GM19035 (cell line): ENCODE results near the gene WDR11.

Experiments
- ATAC-seq: cut with Tn5 transposase; IDR thresholded peaks from one replicate; pipeline ENCODE4 v1.9.1; 2021; ENCODE audit not compliant: unreplicated experiment

The WDR11 gene

GRCh38 chr10:120945182-120945581 lies 94.0 kb downstream of the WDR11 start:
- no peak for ATAC-seq

GRCh38 chr10:120945801-120946302 lies 94.7 kb downstream of the WDR11 start:
- no peak for ATAC-seq

GRCh38 chr10:120946497-120946896 lies 95.3 kb downstream of the WDR11 start:
- no peak for ATAC-seq

GRCh38 chr10:120948889-120949608 lies 97.9 kb downstream of the WDR11 start:
- ATAC-seq = peak; percentile 92

- peak; percentile 34 for ATAC-seq
These were observed 98.5 kb downstream of the WDR11 start for GRCh38 chr10:120949609-120950031.

GRCh38 chr10:120950051-120950561 lies 98.9 kb downstream of the WDR11 start:
- ATAC-seq = no peak

GRCh38 chr10:120951288-120951687 lies 100.1 kb downstream of the WDR11 start:
- ATAC-seq = no peak

- no peak for ATAC-seq
These were observed 102.7 kb downstream of the WDR11 start for GRCh38 chr10:120953897-120954296.
